CD14-positive monocyte (primary cell): ENCODE measurements around the gene SCUBE1. TPM values are rescaled to one million over a fixed set of nuclear protein-coding genes. Genes with fewer than 3 reads are reported as not detected.

Source experiments
- DNase-seq, 3 donors: peaks; one replicate each; pipeline ENCODE4 v3.0.0-alpha.2; 2011 to 2022
- H2AFZ ChIP-seq: 2 replicates; pipeline ENCODE4 v1.6.0; 2012; ENCODE audit warnings: mild to moderate bottlenecking, low read depth, low read length, inconsistent platforms; ENCODE audit not compliant: insufficient read depth, poor library complexity, severe bottlenecking
- H3K27ac ChIP-seq, 2 donors: 1 replicate in 1 of 2; 2 replicates in 1 of 2; pipeline ENCODE4 v1.5.1; 2012 to 2013; ENCODE audit warnings: low read length in 2 of 2, control low read depth in 1 of 2, inconsistent platforms in 1 of 2, low read depth in 1 of 2, mild to moderate bottlenecking in 1 of 2
- H3K27me3 ChIP-seq, 2 donors: one replicate each; pipeline versions ENCODE4 v1.6.0 to v1.6.1; 2011 to 2013; ENCODE audit warnings: low read length in 2 of 2; ENCODE audit not compliant: control insufficient read depth in 2 of 2, insufficient read depth in 2 of 2
- H3K36me3 ChIP-seq, 2 donors: replicated peaks in 1 of 2; 1 replicate in 1 of 2; 2 replicates in 1 of 2; pipeline versions ENCODE4 v1.5.1 to v1.6.1; 2012 to 2013; ENCODE audit warnings: low read length in 2 of 2, control low read depth in 1 of 2, inconsistent platforms in 1 of 2, mild to moderate bottlenecking in 1 of 2; ENCODE audit not compliant: insufficient read depth in 2 of 2, control insufficient read depth in 1 of 2
- H3K4me1 ChIP-seq, 2 donors: 1 replicate in 1 of 2; 2 replicates in 1 of 2; pipeline versions ENCODE4 v1.5.1 to v1.6.1; 2012 to 2013; ENCODE audit warnings: low read length in 2 of 2, control low read depth in 1 of 2, inconsistent platforms in 1 of 2, mild to moderate bottlenecking in 1 of 2, moderate library complexity in 1 of 2; ENCODE audit not compliant: insufficient read depth in 2 of 2, control insufficient read depth in 1 of 2
- H3K4me2 ChIP-seq: replicated peaks from 2 replicates; pipeline ENCODE3; 2012; ENCODE audit warnings: low read length, moderate library complexity, mild to moderate bottlenecking; ENCODE audit not compliant: poor library complexity, severe bottlenecking; ENCODE audit errors: extremely low read depth
- H3K4me3 ChIP-seq, 3 experiments: fragments of 200-600 bp in 1 of 3; sonication (generic) in 1 of 3; replicated peaks in 1 of 3; 1 replicate in 2 of 3; 2 replicates in 1 of 3; pipeline ENCODE4 v1.5.1; 2011 to 2013; ENCODE audit warnings: low read length in 3 of 3, mild to moderate bottlenecking in 3 of 3, control low read depth in 2 of 3, low read depth in 2 of 3, inconsistent platforms in 1 of 3, moderate library complexity in 1 of 3
- H3K79me2 ChIP-seq: 2 replicates; pipeline ENCODE4 v1.6.0; 2012; ENCODE audit warnings: mild to moderate bottlenecking, control low read depth, inconsistent platforms, low read length, moderate library complexity; ENCODE audit not compliant: insufficient read depth
- H3K9ac ChIP-seq: 2 replicates; pipeline ENCODE4 v1.6.0; 2017; ENCODE audit warnings: low read length, mild to moderate bottlenecking; ENCODE audit not compliant: insufficient read depth, poor library complexity, severe bottlenecking
- H3K9me3 ChIP-seq, 2 donors: replicated peaks in 1 of 2; 1 replicate in 1 of 2; 2 replicates in 1 of 2; pipeline versions ENCODE4 v1.5.1 to v1.6.1; 2012 to 2013; ENCODE audit warnings: low read length in 2 of 2, control low read depth in 1 of 2; ENCODE audit not compliant: control insufficient read depth in 1 of 2, insufficient read depth in 1 of 2
- H4K20me1 ChIP-seq: 2 replicates; pipeline ENCODE4 v1.6.0; 2012; ENCODE audit warnings: mild to moderate bottlenecking, low read length, control low read depth, moderate library complexity; ENCODE audit not compliant: insufficient read depth
- H3K27ac Mint-ChIP-seq, 7 donors: one replicate each; pipeline ENCODE4 v1.8.0; 2020; ENCODE audit warnings: mild to moderate bottlenecking in 7 of 7, mixed read lengths in 7 of 7, moderate library complexity in 6 of 7, inconsistent platforms in 2 of 7
- H3K27me3 Mint-ChIP-seq, 3 donors: one replicate each; pipeline ENCODE4 v1.8.0; 2021 to 2022; ENCODE audit warnings: low read depth in 3 of 3, mild to moderate bottlenecking in 3 of 3, mixed read lengths in 3 of 3, moderate library complexity in 3 of 3, inconsistent platforms in 1 of 3
- H3K36me3 Mint-ChIP-seq, 2 donors: one replicate each; pipeline ENCODE4 v1.8.0; 2020; ENCODE audit warnings: mixed read lengths in 2 of 2, inconsistent platforms in 1 of 2, mild to moderate bottlenecking in 1 of 2
- H3K4me1 Mint-ChIP-seq: one replicate; pipeline ENCODE4 v1.8.0; 2020; ENCODE audit warnings: mild to moderate bottlenecking, mixed read lengths
- H3K4me3 Mint-ChIP-seq, 2 donors: one replicate each; pipeline ENCODE4 v1.8.0; 2020; ENCODE audit warnings: mild to moderate bottlenecking in 2 of 2, mixed read lengths in 2 of 2, moderate library complexity in 1 of 2
- H3K9me3 Mint-ChIP-seq, 7 donors: one replicate each; pipeline ENCODE4 v1.8.0; 2020 to 2022; ENCODE audit warnings: mixed read lengths in 7 of 7, mild to moderate bottlenecking in 6 of 7, moderate library complexity in 6 of 7, inconsistent platforms in 2 of 7
- WGBS: methylation state at CpG from one replicate; pipeline ENCODE4 v1.1.5; 2013; ENCODE audit warnings: missing lambda C conversion rate; ENCODE audit not compliant: insufficient coverage; 5-methylcytosine and 5-hydroxymethylcytosine counted together
- intact Hi-C, 2 donors: fragments of 100-400 bp; cut with micrococcal nuclease; formaldehyde crosslinking; loops; one replicate each; pipeline versions ENCODE4 v1.15.0 to v1.15.1; 2023
- polyA plus RNA-seq, 3 donors: library from polyadenylated mRNA; depleted of rRNA in 1 of 3; unstranded in 2 of 3; stranded (reverse) in 1 of 3; fragments of 300-500 nt in 2 of 3; fragments of >200 nt in 1 of 3; fragmentation: Illumina TruSeq in 2 of 3; gene quantifications; 1 replicate in 2 of 3; 2 replicates in 1 of 3; pipeline ENCODE4 v1.2.3, GENCODE V29; 2012 to 2021
- TF ChIP-seq, protein P1 (sequence below): fragments of 200-600 bp; IDR thresholded peaks from one replicate; pipeline ENCODE4 v1.8.0; 2022; ENCODE audit warnings: antibody characterized with exemption, mild to moderate bottlenecking

The SCUBE1 gene
- polyA plus RNA-seq, 3 donors: 0.20 to 0.32 (median 0.26) TPM

DNA sequence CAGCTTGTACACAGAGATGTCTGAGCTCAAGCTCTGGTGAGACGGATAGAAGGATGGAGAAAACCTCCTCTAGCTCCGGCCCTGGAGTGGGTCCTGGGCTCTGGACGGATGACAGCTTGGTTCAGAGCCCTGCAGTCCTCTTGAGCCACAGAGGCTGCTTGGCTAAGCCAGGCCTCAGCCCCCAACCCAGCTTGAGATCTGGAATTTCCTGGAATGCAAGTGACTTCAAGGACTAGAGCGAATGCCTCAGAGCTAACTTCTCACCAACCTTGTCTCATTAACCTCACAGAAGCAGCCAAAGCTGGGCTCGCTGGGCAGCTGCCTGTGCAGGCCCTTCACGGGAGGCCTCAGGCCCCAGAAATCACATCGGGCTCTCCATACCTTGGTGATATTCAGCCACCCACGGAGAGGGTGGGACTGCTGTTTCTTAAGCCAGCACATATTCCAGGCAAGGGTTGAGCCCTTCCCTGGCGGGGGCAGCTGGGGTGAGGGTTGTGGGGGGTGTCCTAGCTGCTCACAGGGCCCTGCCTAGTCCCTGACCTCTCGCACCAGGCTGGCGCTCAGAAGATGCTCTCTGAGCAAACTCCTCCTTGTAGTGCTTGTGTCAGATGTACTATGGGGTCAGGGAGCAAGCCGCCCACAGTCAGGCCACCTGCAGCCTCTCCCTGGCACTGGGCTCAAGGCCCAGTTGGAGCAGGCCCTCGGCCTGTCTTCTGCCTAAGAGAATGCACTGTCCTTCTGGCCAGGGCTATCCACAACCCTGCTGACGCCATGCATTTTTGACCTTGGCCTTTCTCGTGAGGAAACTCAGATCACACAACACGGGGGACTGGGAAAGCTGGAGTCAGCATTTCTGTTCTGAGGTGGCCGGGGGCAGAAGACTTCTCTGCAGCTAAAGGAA is 82.6 kb downstream of the SCUBE1 start:
- no peak overlapping the region for H3K4me3 Mint-ChIP-seq
- no peak overlapping the region for H2AFZ ChIP-seq
- DNase-seq: no peak
- no peak overlapping the region for H3K27ac ChIP-seq
- 96% methylated on average over 13 of the region's 17 CpGs for WGBS
- H3K4me1 ChIP-seq: peaks cover 18 to 21% of the 10 kb centered on the region in 2 donors
- H3K4me2 ChIP-seq: no peak overlapping the region
- peaks cover 0 to 22% of the 10 kb centered on the region in 2 donors for H3K27me3 ChIP-seq
- H3K36me3 Mint-ChIP-seq: peaks cover 0 to 9% of the 10 kb centered on the region in 2 donors
- no peaks in the 10 kb centered on the region for H3K9me3 ChIP-seq
- no peaks in the 10 kb centered on the region for H4K20me1 ChIP-seq
- no peak overlapping the region for H3K4me3 ChIP-seq
- intact Hi-C loops: no loop called here
- H3K9me3 Mint-ChIP-seq: no peaks in the 10 kb centered on the region
- H3K36me3 ChIP-seq: no peaks in the 10 kb centered on the region
- peaks cover 22% of the 10 kb centered on the region for H3K4me1 Mint-ChIP-seq
- no peak overlapping the region for H3K27ac Mint-ChIP-seq
- no peak overlapping the region for H3K9ac ChIP-seq
- TF ChIP-seq, protein P1, sequence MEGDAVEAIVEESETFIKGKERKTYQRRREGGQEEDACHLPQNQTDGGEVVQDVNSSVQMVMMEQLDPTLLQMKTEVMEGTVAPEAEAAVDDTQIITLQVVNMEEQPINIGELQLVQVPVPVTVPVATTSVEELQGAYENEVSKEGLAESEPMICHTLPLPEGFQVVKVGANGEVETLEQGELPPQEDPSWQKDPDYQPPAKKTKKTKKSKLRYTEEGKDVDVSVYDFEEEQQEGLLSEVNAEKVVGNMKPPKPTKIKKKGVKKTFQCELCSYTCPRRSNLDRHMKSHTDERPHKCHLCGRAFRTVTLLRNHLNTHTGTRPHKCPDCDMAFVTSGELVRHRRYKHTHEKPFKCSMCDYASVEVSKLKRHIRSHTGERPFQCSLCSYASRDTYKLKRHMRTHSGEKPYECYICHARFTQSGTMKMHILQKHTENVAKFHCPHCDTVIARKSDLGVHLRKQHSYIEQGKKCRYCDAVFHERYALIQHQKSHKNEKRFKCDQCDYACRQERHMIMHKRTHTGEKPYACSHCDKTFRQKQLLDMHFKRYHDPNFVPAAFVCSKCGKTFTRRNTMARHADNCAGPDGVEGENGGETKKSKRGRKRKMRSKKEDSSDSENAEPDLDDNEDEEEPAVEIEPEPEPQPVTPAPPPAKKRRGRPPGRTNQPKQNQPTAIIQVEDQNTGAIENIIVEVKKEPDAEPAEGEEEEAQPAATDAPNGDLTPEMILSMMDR: no peak
- peaks cover 26 to 49% (median 27%) of the 10 kb centered on the region in 3 donors for H3K27me3 Mint-ChIP-seq
- no peaks in the 10 kb centered on the region for H3K79me2 ChIP-seq

DNA sequence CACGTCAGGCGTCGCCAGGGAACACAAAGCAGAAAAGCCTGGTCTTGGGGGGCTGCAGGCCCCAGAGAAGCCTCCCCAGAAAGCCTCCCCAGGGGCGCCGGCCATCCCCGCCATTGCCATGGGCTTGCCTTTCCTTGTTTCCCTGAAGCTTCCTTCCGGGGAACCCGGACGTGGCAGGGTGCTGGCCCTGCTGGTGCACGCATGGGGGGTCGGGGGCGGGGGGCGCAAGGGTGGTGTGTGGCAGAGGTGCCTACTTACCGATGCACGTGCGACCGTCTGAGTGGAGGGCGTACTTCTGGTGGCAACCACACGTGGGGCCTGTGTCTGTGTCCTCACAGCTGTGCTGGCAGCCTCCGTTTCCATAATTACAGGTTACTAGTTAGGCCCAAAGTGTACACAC is 85.2 kb downstream of the SCUBE1 start:
- Histone ChIP-seq H3K4me3 (no peak overlapping the region), H3K9me3 (no peaks in the 10 kb centered on the region), H3K36me3 (no peaks in the 10 kb centered on the region), H4K20me1 (no peaks in the 10 kb centered on the region), H3K27ac (no peak overlapping the region), H3K4me2 (no peak overlapping the region), H3K79me2 (no peaks in the 10 kb centered on the region), H3K27me3 (peaks cover 0 to 4% of the 10 kb centered on the region in 2 donors), H3K9ac (peak overlapping the region; percentile 6), H3K4me1 (no peaks in the 10 kb centered on the region), H2AFZ (no peak overlapping the region)
- 73% methylated on average over 13 of the region's 20 CpGs for WGBS
- H3K36me3 Mint-ChIP-seq: peaks cover 0 to 4% of the 10 kb centered on the region in 2 donors
- peaks cover 15 to 36% (median 15%) of the 10 kb centered on the region in 3 donors for H3K27me3 Mint-ChIP-seq
- H3K27ac Mint-ChIP-seq: no peak overlapping the region
- no peaks in the 10 kb centered on the region for H3K9me3 Mint-ChIP-seq
- TF ChIP-seq, protein P1: no peak
- peaks cover 4% of the 10 kb centered on the region for H3K4me1 Mint-ChIP-seq
- DNase-seq: no peak
- no peak overlapping the region for H3K4me3 Mint-ChIP-seq
- intact Hi-C loops: no loop called here
